Right renal pelvis (tissue), 4 donors: ENCODE measurements around the gene PLEKHA5. TPM values are rescaled to one million over a fixed set of nuclear protein-coding genes. Genes with fewer than 3 reads are reported as not detected.

Source experiments
- DNase-seq, 4 donors: peaks; one replicate each; pipeline ENCODE4 v3.0.0-alpha.2; 2013; ENCODE audit warnings: low read depth in 4 of 4, low spot score in 3 of 4, missing footprints in 1 of 4
- polyA plus RNA-seq, 4 donors: library from polyadenylated mRNA; unstranded; fragments of 120-200 nt; gene quantifications; one replicate each; pipeline ENCODE4 v1.2.1, GENCODE V29; 2013; ENCODE audit not compliant: insufficient read length in 4 of 4

Gene PLEKHA5
- polyA plus RNA-seq, 4 donors: 79.6 to 103 (median 102) TPM

DNA sequence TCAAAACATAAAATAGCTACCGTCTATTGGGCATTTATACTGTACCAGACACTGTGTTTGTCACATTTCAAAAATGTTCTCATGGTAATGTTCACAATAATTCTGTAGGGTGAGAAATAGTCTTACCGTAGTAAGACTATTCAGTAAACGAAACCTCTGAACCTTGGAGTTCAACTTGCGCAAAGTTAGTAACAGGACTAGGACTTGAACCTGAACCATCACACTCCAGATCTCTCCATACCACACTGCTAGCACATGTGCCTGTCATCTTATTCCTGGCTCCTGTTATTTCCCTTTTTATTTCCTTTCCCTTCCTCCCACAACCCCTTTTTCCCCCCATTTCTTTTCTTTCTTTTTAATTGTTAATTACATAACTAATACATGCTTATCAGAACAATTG, 65.4 kb downstream of the PLEKHA5 start:
- no peak for DNase-seq

- DNase-seq: no peak
Observed at GRCh38 chr12:19196959-19197630, 67.6 kb downstream of the PLEKHA5 start.

DNA sequence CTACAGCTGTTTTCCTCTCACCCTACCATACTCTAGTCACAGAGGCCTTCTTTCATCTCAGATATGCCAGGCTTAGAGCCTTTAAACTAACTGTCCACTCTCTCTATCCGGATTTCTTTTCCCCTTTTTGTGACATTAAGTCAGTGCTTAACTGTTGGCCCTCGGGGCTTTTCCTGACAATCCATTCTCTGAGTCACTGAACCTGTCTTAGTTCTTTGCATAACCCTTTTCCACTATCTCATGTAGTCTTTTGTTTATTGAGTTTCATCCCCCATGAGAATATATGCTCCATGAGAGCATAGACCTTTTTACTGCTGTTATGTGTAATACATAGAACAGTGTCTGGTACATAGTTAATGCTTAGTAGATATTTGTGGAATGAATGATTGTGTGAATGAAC, 68.7 kb downstream of the PLEKHA5 start:
- DNase-seq: no peak

- DNase-seq: no peak
Observed at GRCh38 chr12:19199332-19199731, 69.8 kb downstream of the PLEKHA5 start.

GRCh38 chr12:19200261-19200660, 70.7 kb downstream of the PLEKHA5 start:
- no peak for DNase-seq

- DNase-seq: no peak
Observed at GRCh38 chr12:19201661-19202060, 72.1 kb downstream of the PLEKHA5 start.

DNA sequence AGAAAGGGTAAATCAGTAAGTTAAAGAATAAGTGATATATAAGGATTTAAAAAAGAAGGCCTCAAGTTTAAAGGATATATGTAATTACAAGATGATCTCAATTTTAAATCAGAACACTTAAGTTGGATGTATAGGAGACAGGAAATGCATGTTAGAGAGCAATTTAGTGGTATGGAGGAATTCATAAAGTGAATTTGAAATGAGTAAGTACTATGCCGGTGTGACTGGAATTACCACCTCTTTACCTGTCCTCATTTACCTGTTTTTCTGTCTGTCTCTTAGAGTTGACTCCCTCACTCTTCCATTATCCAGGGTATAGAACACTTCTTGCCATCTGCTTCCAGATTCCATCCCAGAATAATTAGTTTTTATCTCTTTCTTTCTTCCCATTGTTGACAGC, 73.5 kb downstream of the PLEKHA5 start:
- no peak for DNase-seq

DNA sequence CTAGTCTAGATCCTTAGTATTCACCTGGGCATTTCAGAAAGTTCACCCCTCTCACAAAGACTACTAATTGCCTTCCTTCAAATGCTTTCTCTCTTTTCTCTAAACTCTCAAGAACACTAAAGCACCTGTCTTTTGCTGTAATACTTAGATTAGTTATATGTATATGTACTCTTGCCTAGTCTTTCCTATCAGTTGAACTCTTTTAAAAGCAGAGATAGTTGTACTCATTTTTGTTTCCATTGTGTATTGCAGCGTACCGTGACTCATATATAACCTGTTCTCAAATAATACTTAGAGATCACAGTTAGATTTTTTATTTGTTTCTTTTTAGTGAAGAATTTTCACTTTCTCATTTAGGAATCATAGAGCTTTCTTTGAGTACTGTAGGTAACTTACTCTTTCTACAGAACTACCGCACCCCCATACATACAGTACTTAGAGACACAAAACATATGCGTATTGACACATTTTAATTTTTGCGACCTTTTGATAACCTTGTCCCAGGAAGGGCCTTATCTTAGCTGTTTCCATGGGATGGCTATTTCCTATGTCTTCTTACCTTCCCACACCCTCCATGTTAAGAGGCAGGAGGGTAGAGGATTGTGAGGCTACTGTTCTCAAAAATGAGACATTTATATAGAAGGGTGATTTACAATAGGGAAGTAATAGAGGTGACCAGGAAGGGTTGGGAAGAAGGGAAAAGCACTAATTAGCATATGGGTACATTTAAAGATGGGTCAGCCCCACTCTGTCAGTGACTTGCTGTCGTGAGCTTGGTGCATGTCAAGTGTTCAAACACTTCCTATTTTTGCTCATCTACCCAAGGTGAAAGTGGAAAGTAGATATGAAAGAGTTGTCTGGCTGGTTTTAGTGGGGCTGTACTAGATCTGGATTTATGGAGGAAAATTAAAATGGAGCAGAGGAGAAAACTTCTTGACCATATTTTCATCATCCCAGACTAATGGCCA, 74.3 kb downstream of the PLEKHA5 start:
- DNase-seq: no peak

DNA sequence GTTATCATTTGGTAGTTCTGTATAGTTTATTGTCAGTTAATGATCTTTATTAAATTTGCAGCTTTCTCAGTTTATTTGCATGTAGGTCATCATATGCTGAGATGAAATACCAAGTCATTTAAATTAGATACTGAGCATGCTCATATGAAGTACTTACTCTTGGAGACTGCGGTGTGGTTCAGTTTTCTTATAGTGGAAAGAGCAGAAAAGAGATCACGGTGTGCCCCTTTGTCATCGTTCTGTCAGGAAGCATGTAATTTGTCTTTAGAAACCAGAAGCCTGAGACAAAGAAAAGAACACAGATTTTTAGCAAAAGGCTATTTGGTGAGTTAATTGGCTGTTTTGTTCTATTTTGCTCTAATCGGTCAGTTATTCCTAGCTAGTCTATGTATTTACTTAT, 75.6 kb downstream of the PLEKHA5 start:
- DNase-seq: no peak

DNA sequence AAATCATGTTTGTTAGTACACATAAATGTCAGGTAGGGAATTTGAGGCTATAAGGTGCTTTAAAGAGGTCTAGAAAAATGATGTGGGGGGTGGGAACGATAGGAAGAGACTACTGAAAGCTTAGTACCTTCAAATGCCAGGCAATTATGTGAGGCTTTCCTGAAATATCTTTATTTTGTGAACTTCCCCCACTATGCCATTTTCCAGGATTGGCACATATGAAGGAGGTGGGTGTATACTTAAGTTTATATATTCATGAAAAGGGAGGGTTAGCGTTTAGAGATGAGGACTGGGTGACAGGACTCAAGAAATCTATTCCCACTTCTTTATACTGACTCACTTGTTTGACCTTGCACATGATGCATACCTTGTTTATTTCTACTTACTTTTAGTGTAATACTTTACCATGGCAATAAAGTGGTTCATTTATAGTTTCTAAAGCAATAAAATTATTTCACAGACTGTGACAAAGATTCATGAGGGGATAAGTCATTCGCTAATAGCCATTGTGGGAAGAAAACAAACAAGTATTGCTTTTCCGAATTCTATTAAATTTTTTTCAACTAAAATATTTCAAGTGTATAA, 77.1 kb downstream of the PLEKHA5 start:
- no peak for DNase-seq

DNA sequence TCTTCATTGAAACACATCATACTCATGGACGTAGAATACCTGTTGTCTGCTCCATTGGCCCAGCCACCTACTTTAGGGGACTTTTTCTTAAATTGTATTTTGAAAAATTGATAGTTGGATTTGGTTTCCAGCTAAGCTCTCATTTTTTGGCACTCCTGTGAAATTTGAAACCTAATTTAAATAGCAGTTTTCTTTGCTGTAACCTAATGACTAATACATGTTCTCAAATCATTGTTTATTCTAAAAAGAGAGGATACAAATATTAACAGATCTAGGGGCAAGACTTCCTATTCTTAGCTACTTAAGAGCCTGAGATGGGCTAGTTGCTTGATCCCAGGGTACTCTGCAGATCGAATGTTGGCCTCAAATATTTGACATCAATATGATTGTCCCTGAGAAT, 78.9 kb downstream of the PLEKHA5 start:
- DNase-seq: no peak

DNA sequence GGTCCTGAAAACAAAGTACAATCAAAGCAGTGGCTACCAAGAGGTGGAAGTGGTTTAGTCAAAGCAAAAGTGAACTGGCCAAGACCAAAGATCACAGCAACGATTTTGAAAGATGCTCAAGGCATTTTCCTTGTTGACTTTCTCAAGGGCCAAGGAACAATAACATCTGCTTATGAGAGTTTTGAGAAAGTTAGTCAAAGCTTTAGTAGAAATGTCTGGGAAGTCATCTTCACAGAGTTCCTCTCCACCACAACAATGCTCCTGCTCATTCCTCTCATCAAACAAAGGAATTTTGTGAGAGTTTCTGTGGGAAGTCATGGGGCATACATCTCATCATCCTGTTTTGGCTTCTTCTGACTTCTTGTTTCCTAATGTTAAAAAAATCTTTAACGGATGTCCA, 80.1 kb downstream of the PLEKHA5 start:
- DNase-seq: no peak

GRCh38 chr12:19211802-19212201, 82.3 kb downstream of the PLEKHA5 start:
- no peak for DNase-seq

DNA sequence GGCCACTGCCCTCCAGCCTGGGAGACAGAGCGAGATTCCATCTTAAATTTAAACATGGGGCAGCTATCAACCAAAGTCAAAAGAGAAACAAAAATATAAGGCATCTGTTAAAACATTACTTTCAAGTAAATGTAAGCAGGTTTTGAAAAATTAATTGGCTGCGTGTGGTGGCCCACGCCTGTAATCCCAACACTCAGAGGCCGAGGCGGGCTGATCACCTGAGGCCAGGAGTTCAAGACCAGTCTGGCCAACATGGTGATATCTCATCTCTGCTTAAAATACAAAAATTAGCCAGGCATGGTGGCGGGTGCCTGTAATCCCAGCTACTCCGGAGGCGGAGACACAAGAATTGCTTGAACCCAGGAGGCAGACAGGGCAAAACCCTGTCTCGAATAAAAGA, 82.7 kb downstream of the PLEKHA5 start:
- no peak for DNase-seq

DNA sequence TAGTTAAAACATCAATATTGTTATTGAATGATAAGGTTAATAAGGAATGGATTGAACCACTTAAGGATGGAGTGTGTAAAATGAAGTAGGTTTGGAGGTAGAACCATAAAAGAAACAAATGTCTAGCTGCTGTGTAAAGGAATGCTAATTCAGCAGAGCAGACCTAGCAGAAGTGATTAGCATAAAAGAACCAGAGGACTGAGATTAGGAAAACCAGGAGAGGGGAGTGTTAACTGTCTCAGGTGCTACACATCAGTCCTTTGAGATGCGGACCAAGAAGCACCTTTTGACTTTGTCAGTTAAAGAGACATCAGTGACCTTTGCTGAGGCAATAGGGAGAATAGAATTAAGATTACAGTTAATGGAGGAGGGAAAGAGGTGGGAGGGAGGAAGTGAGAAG, 84.5 kb downstream of the PLEKHA5 start:
- no peak for DNase-seq

DNA sequence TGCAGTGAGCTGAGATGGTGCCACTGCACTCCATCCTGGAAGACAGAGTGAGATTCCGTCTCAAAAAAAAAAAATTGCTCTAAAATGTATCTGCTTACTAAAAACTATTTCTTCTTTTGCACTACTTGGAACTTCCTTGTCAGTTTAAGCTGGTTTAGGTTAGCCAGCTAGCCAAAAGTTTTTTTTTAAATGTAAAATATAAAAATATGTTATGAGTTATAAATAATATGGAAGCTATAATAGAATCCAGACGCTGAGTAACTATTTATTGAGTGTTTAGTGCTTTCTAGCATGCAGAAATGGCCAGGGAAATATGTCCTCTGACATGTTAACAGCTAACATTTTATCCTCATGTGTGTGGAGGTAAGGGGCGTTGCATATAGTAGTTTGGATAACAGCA, 85.6 kb downstream of the PLEKHA5 start:
- DNase-seq: no peak

GRCh38 chr12:19217446-19217845, 87.9 kb downstream of the PLEKHA5 start:
- no peak for DNase-seq

DNA sequence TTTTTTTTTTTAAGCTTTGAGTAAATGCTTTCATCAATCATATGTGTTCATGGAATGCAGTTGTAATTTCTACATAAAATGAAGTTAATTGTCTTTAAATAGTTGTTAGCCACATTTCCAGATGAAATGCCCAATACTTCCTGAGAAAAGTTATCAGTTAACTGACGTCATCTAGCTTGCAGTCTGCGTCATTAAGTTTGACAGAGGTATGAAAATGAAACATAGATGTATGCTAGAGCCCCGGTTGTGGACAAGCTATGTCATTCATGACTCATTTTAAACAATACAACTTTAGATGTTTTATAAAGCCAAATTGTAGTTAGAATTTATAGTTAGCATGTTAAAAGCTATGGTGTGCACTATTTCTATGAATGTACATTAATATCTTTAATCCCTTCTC, 90.7 kb downstream of the PLEKHA5 start:
- no peak for DNase-seq

- DNase-seq: no peak
Observed at GRCh38 chr12:19220852-19221466, 91.4 kb downstream of the PLEKHA5 start.

DNA sequence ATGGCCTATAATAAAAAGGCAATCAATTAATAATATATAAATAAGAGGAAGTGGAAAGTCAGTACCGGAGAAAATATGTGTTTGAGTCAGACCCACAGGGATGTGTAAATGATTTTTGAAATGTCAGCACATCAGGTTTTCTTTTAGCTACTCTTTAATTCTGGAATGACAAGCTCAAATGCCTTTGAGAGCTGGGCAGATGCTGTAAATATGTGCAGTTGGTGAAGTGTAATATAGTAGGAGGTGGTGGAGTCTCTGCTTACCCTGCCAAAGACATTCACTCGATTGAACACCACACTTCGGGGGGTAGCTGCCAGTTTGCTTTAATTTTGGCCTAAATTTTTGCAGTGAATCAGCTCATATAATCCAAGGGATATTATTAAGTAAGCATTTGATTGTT, 93.0 kb downstream of the PLEKHA5 start:
- no peak for DNase-seq

DNA sequence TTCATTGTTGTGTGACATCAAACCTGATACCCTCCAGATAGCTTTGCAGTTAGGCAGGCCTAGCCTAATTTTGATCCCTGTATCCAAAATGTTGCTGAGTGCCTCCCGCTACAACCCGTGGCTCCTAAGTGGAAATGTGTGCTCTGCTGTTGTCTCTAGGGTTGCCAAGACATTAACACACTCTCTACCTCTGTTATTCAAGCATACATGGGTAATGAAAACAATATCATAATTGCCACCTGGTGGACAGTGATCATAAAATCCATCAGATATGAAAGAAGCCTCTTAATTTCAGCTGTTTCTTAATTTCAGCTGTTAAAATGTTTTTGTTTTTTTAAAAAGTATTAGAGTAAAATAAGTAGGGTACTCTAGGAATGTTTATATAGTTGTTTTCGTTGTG, 93.5 kb downstream of the PLEKHA5 start:
- DNase-seq: no peak
